Hepatocyte (in vitro differentiated cells): Measurements from ENCODE around the gene ARAP1. TPM values are rescaled to one million over a fixed set of nuclear protein-coding genes. Genes with fewer than 3 reads are reported as not detected.

Experiments
- DNase-seq: peaks from one replicate; pipeline ENCODE4 v3.0.0-alpha.2; 2016; ENCODE audit warnings: low spot score
- H2AFZ ChIP-seq: fragments of 200-600 bp; sonication (generic); 2 replicates; pipeline ENCODE4 v1.6.0; 2016; ENCODE audit warnings: antibody characterized with exemption, mild to moderate bottlenecking
- H3K27ac ChIP-seq: fragments of 200-600 bp; sonication (generic); 2 replicates; pipeline ENCODE4 v1.5.1; 2016; ENCODE audit warnings: mild to moderate bottlenecking
- H3K27me3 ChIP-seq: fragments of 200-600 bp; sonication (generic); 2 replicates; pipeline ENCODE4 v1.6.1; 2016
- H3K36me3 ChIP-seq: fragments of 200-600 bp; sonication (generic); replicated peaks from 2 replicates; pipeline ENCODE4 v1.5.1; 2016; ENCODE audit warnings: low read depth; ENCODE audit not compliant: insufficient read depth
- H3K4me1 ChIP-seq: fragments of 200-600 bp; sonication (generic); 2 replicates; pipeline ENCODE4 v1.5.1; 2016; ENCODE audit warnings: mild to moderate bottlenecking, moderate library complexity; ENCODE audit not compliant: insufficient read depth
- H3K4me2 ChIP-seq: fragments of 200-600 bp; sonication (generic); 2 replicates; pipeline ENCODE4 v1.6.0; 2016
- H3K4me3 ChIP-seq: fragments of 200-600 bp; sonication (generic); 2 replicates; pipeline ENCODE4 v1.5.1; 2016; ENCODE audit warnings: mild to moderate bottlenecking
- H3K79me2 ChIP-seq: fragments of 200-600 bp; sonication (generic); 2 replicates; pipeline ENCODE4 v1.6.0; 2017; ENCODE audit warnings: mild to moderate bottlenecking
- H3K9me2 ChIP-seq: fragments of 200-600 bp; sonication (generic); replicated peaks from 2 replicates; pipeline ENCODE4 v1.6.0; 2017; ENCODE audit warnings: mild to moderate bottlenecking; ENCODE audit not compliant: insufficient read depth
- H3K9me3 ChIP-seq: fragments of 200-600 bp; sonication (generic); 2 replicates; pipeline ENCODE4 v1.5.1; 2016; ENCODE audit warnings: low read depth, mild to moderate bottlenecking
- H4K20me1 ChIP-seq: fragments of 200-600 bp; sonication (generic); 2 replicates; pipeline ENCODE4 v1.6.0; 2016; ENCODE audit warnings: mild to moderate bottlenecking; ENCODE audit not compliant: insufficient read depth, poor library complexity, severe bottlenecking
- CTCF ChIP-seq: fragments of 200-600 bp; sonication (generic); IDR thresholded peaks from 2 replicates; pipeline ENCODE4 v1.5.1; 2016; ENCODE audit warnings: antibody characterized with exemption, mild to moderate bottlenecking; ENCODE audit not compliant: poor library complexity
- EZH2 ChIP-seq: fragments of 200-600 bp; sonication (generic); IDR thresholded peaks from 2 replicates; pipeline ENCODE4 v1.6.1; 2016; ENCODE audit warnings: antibody characterized with exemption, mild to moderate bottlenecking, borderline replicate concordance
- EZH2phosphoT487 ChIP-seq: fragments of 200-600 bp; sonication (generic); IDR thresholded peaks from one replicate; pipeline ENCODE4 v1.6.1; 2018; ENCODE audit warnings: antibody characterized with exemption, mild to moderate bottlenecking, low read depth, moderate library complexity; ENCODE audit not compliant: unreplicated experiment, severe bottlenecking
- WGBS: methylation state at CpG from one replicate; pipeline ENCODE4 v1.1.6; 2016; ENCODE audit warnings: low lambda C conversion rate; ENCODE audit errors: missing lambda C conversion rate; 5-methylcytosine and 5-hydroxymethylcytosine counted together
- polyA plus RNA-seq: library from polyadenylated mRNA; unstranded; fragments of >200 nt; fragmentation: Nextera tagmentation; extraction: Ambion mirVana; gene quantifications from 2 replicates; pipeline ENCODE4 v1.2.1, GENCODE V29; 2016
- total RNA-seq: library from RNA; depleted of rRNA; stranded (reverse); fragments of >200 nt; gene quantifications from 2 replicates; pipeline ENCODE4 v1.2.3, GENCODE V29; 2014

ARAP1 gene
- total and polyA plus RNA-seq, 2 experiments from 2014 or later = 60.2 to 118 TPM

DNA sequence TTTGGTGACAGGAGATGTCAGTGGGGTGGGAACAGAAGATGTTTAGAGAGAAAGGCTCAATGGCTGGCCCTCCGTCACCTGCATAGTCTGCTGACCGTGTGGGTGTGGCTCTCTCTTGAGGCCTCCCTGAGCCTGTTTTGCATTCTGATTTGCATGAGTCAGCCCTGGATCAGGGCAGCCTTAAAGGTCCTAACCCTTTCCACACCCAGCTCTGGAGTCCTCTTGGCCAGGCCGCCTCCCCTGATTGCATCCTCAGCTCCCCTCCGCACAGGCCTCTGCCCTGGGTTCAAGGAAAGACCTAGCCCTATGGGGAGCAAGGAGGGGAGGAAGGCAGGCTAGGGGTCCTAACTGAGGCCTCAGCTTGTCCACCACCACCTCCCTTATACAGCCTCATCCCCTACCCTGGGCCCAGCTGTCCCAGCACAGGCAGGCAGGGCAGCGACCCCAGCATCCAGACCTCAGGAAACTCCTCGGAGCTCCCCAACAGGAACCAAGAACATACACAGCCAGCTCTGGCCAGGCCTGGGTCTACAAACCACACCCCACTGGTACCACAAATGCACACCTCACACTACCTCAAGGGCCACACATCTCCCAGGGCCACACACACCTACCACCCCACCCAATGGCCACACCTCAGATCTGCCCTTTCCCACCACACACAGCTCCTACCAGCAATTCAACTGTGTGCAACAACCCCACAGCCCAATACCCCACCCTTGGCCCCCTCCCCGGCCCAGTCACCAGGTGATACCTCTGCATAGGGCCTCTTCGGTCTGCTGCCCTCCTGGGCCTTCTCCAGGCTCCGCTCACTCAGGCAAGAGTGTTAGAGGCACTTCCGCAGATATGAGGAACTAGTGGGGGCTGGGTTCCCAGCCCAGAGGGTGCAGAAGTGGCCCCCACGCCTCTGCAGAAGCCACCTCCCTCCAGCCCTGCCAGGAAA, 13.7 kb downstream of the ARAP1 start:
- Histone ChIP-seq H2AFZ (no peak overlapping the region), H3K79me2 (peaks cover 76% of the 10 kb centered on the region), H3K9me2 (no peaks in the 10 kb centered on the region), H4K20me1 (no peaks in the 10 kb centered on the region), H3K27ac (no peak overlapping the region), H3K4me2 (no peak overlapping the region), H3K9me3 (no peaks in the 10 kb centered on the region), H3K36me3 (no peaks in the 10 kb centered on the region), H3K27me3 (no peaks in the 10 kb centered on the region), H3K4me1 (peaks cover 18% of the 10 kb centered on the region), H3K4me3 (no peak overlapping the region)
- WGBS = 91% methylated on average over 10 of the region's 11 CpGs
- DNase-seq = peak; percentile 56
- TF ChIP-seq EZH2phosphoT487 (no peak), EZH2 (no peak), CTCF (no peak)

- H2AFZ ChIP-seq = no peak overlapping the region
- 92% methylated on average over 1 of the region's 1 CpG for WGBS
- peaks cover 14% of the 10 kb centered on the region for H3K4me1 ChIP-seq
- peaks cover 71% of the 10 kb centered on the region for H3K79me2 ChIP-seq
- no peaks in the 10 kb centered on the region for H3K36me3 ChIP-seq
- no peak overlapping the region for H3K4me2 ChIP-seq
- DNase-seq = no peak
- H3K9me3 ChIP-seq = no peaks in the 10 kb centered on the region
- TF ChIP-seq EZH2 (no peak), EZH2phosphoT487 (no peak), CTCF (no peak)
- H3K4me3 ChIP-seq = no peak overlapping the region
- H4K20me1 ChIP-seq = no peaks in the 10 kb centered on the region
- H3K27me3 ChIP-seq = no peaks in the 10 kb centered on the region
- peak overlapping the region; percentile 52 for H3K27ac ChIP-seq
- H3K9me2 ChIP-seq = no peaks in the 10 kb centered on the region
These were observed 14.9 kb downstream of the ARAP1 start for GRCh38 chr11:72737336-72737735.

- peaks cover 66% of the 10 kb centered on the region for H3K79me2 ChIP-seq
- H3K9me3 ChIP-seq = no peaks in the 10 kb centered on the region
- peaks cover 7% of the 10 kb centered on the region for H3K4me1 ChIP-seq
- no peaks in the 10 kb centered on the region for H3K27me3 ChIP-seq
- WGBS = 60% methylated on average over 5 of the region's 5 CpGs
- H3K4me3 ChIP-seq = no peak overlapping the region
- H3K4me2 ChIP-seq = no peak overlapping the region
- DNase-seq = no peak
- no peak for TF ChIP-seq EZH2phosphoT487
- no peak for TF ChIP-seq EZH2
- TF ChIP-seq CTCF = no peak
- no peaks in the 10 kb centered on the region for H3K9me2 ChIP-seq
- H3K36me3 ChIP-seq = no peaks in the 10 kb centered on the region
- H4K20me1 ChIP-seq = no peaks in the 10 kb centered on the region
- peak overlapping the region; percentile 52 for H3K27ac ChIP-seq
- no peak overlapping the region for H2AFZ ChIP-seq
These were observed 15.6 kb downstream of the ARAP1 start for GRCh38 chr11:72736452-72737069.
